HCT116 (cell line): Measurements from ENCODE around the gene MRPS5. TPM values are rescaled to one million over a fixed set of nuclear protein-coding genes. Genes with fewer than 3 reads are reported as not detected.

Source experiments
- ATAC-seq: fragments of 200-7000 bp; cut with Tn5 transposase; 2 replicates; pipeline ENCODE4 v1.9.1; 2020; ENCODE audit warnings: mild to moderate bottlenecking, moderate library complexity
- BruUV-seq: library from RNA; stranded (reverse); fragments of 400-500 nt; replicated peaks from 2 replicates; lab custom pipeline; 2021; lab: Mats Ljungman, UMichigan
- CTCF ChIA-PET: fragments of 300-600 bp; sonication (Branson Sonifier 250); formaldehyde crosslinking; loops from one replicate; lab custom pipeline; 2021; ENCODE audit warnings: antibody characterized with exemption; lab: Charles Lee
- POLR2A ChIA-PET: fragments of 300-600, 350-600 bp; sonication (Branson Sonifier 250); formaldehyde crosslinking; loops from one replicate; lab custom pipeline; 2021; ENCODE audit warnings: antibody characterized with exemption; lab: Charles Lee
- RAD21 ChIA-PET, 2 experiments: fragments of 300-600 bp; sonication (Branson Sonifier 250); formaldehyde crosslinking; loops; one replicate each; lab custom pipeline; 2023; ENCODE audit warnings: low total read pairs in 2 of 2; ENCODE audit not compliant: uncharacterized antibody in 2 of 2, unreplicated experiment in 2 of 2, low non-redundant PET in 1 of 2; lab: Charles Lee
- DNase-seq: peaks from one replicate; pipeline ENCODE4 v3.0.0-alpha.2; 2010; ENCODE audit warnings: low read depth, low spot score
- H2AFZ ChIP-seq: fragments of 200-600 bp; shearing (Covaris generic), sonication (generic); 2 replicates; pipeline ENCODE4 v1.6.1; 2017; ENCODE audit warnings: low read depth, mixed run types, mixed read lengths, antibody characterized with exemption, low read length; ENCODE audit not compliant: poor library complexity, severe bottlenecking
- H3K27ac ChIP-seq: 2 replicates; pipeline ENCODE4 v1.5.1; 2012; ENCODE audit warnings: low read depth, low read length
- H3K27me3 ChIP-seq: fragments of 200-600 bp; sonication (generic); 2 replicates; pipeline ENCODE4 v1.6.1; 2016; ENCODE audit warnings: mixed run types, low read length, mixed read lengths; ENCODE audit not compliant: insufficient read depth
- H3K36me3 ChIP-seq, 2 experiments: fragments of 200-500 bp in 1 of 2; fragments of 200-600 bp in 1 of 2; sonication (Bioruptor generic) in 1 of 2; sonication (generic) in 1 of 2; 2 replicates each; pipeline versions ENCODE4 v1.5.1 to v1.6.1; 2014 to 2016; ENCODE audit warnings: low read length in 2 of 2, inconsistent platforms in 1 of 2, mixed read lengths in 1 of 2, mixed run types in 1 of 2; ENCODE audit not compliant: insufficient read depth in 2 of 2, control insufficient read depth in 1 of 2
- H3K4me1 ChIP-seq, 2 experiments: fragments of 200-600 bp in 1 of 2; sonication (generic) in 1 of 2; 2 replicates each; pipeline versions ENCODE4 v1.5.1 to v1.6.1; 2012 to 2017; ENCODE audit warnings: low read length in 2 of 2, inconsistent platforms in 1 of 2, mild to moderate bottlenecking in 1 of 2, mixed read lengths in 1 of 2, mixed run types in 1 of 2, moderate library complexity in 1 of 2; ENCODE audit not compliant: insufficient read depth in 2 of 2, control insufficient read depth in 1 of 2
- H3K4me2 ChIP-seq: fragments of 200-600 bp; sonication (generic); 2 replicates; pipeline ENCODE4 v1.6.1; 2017; ENCODE audit warnings: mixed run types, low read length, mixed read lengths
- H3K4me3 ChIP-seq, 2 experiments: fragments of 200-600 bp in 1 of 2; sonication (generic) in 1 of 2; replicated peaks in 1 of 2; 2 replicates each; pipeline ENCODE4 v1.5.1; 2011 to 2016; ENCODE audit warnings: low read length in 2 of 2, control low read depth in 1 of 2, low read depth in 1 of 2, mild to moderate bottlenecking in 1 of 2, mixed read lengths in 1 of 2, mixed run types in 1 of 2
- H3K79me2 ChIP-seq: fragments of 200-600 bp; sonication (generic); 2 replicates; pipeline ENCODE4 v1.6.1; 2017; ENCODE audit warnings: mild to moderate bottlenecking, mixed run types, low read length, moderate library complexity, mixed read lengths; ENCODE audit not compliant: insufficient read depth
- H3K9ac ChIP-seq: fragments of 200-600 bp; sonication (generic); 2 replicates; pipeline ENCODE4 v1.6.1; 2016; ENCODE audit warnings: low read length, mixed read lengths
- H3K9me2 ChIP-seq: fragments of 200-600 bp; sonication (generic), shearing (Covaris generic); 2 replicates; pipeline ENCODE4 v1.6.1; 2017; ENCODE audit warnings: mixed run types, mild to moderate bottlenecking, moderate library complexity; ENCODE audit not compliant: insufficient read depth
- H3K9me3 ChIP-seq, 2 experiments: fragments of 200-500 bp in 1 of 2; fragments of 200-600 bp in 1 of 2; sonication (Bioruptor generic) in 1 of 2; sonication (generic) in 1 of 2; 2 replicates each; pipeline ENCODE4 v1.6.1; 2014 to 2017; ENCODE audit warnings: low read length in 2 of 2, mixed read lengths in 2 of 2, inconsistent platforms in 1 of 2, low read depth in 1 of 2, mild to moderate bottlenecking in 1 of 2, mixed run types in 1 of 2, moderate library complexity in 1 of 2; ENCODE audit not compliant: control insufficient read depth in 1 of 2, insufficient read depth in 1 of 2
- H4K20me1 ChIP-seq: fragments of 200-600 bp; sonication (generic), shearing (Covaris generic); 2 replicates; pipeline ENCODE4 v1.6.1; 2017; ENCODE audit warnings: mixed run types, mild to moderate bottlenecking, moderate library complexity; ENCODE audit not compliant: insufficient read depth
- CEBPB ChIP-seq: IDR thresholded peaks from 2 replicates; pipeline ENCODE4 v1.6.1; 2012; ENCODE audit warnings: low read depth
- EGR1 ChIP-seq: IDR thresholded peaks from 2 replicates; pipeline ENCODE4 v1.6.1; 2012; ENCODE audit warnings: low read depth
- ELF1 ChIP-seq: IDR thresholded peaks from 2 replicates; pipeline ENCODE4 v1.6.1; 2012; ENCODE audit warnings: low read depth, borderline replicate concordance
- EZH2 ChIP-seq: fragments of 200-600 bp; sonication (generic); IDR thresholded peaks from 2 replicates; pipeline ENCODE4 v1.6.1; 2017; ENCODE audit warnings: antibody characterized with exemption, mixed run types
- FOSL1 ChIP-seq: IDR thresholded peaks from 2 replicates; pipeline ENCODE4 v1.6.1; 2012; ENCODE audit warnings: low read depth
- MAX ChIP-seq: IDR thresholded peaks from 2 replicates; pipeline ENCODE4 v1.6.1; 2012
- POLR2A ChIP-seq: IDR thresholded peaks from 2 replicates; pipeline ENCODE4 v1.7.0; 2011; ENCODE audit warnings: borderline replicate concordance; ENCODE audit not compliant: insufficient read depth, insufficient read length; ENCODE audit errors: extremely low read depth
- POLR2AphosphoS5 ChIP-seq: IDR thresholded peaks from 2 replicates; pipeline ENCODE4 v1.6.1; 2011; ENCODE audit warnings: mild to moderate bottlenecking, low read depth, low read length, moderate library complexity
- RAD21 ChIP-seq: IDR thresholded peaks from 2 replicates; pipeline ENCODE4 v1.6.1; 2012; ENCODE audit warnings: low read depth, mild to moderate bottlenecking
- SIN3A ChIP-seq: IDR thresholded peaks from 2 replicates; pipeline ENCODE4 v1.6.1; 2012; ENCODE audit warnings: low read depth
- SP1 ChIP-seq: IDR thresholded peaks from 2 replicates; pipeline ENCODE4 v1.6.1; 2012; ENCODE audit warnings: low read depth
- SRF ChIP-seq: IDR thresholded peaks from 2 replicates; pipeline ENCODE4 v1.6.1; 2012; ENCODE audit warnings: low read depth
- YY1 ChIP-seq: IDR thresholded peaks from 2 replicates; pipeline ENCODE4 v1.6.1; 2011; ENCODE audit warnings: low read length, low read depth, moderate library complexity, mild to moderate bottlenecking; ENCODE audit not compliant: insufficient replicate concordance; ENCODE audit errors: extremely low read depth
- ZBTB33 ChIP-seq: IDR thresholded peaks from 2 replicates; pipeline ENCODE4 v1.6.1; 2011; ENCODE audit warnings: mild to moderate bottlenecking, low read length, moderate library complexity; ENCODE audit not compliant: insufficient replicate concordance; ENCODE audit errors: extremely low read depth
- ZFX ChIP-seq: fragments of 450-650 bp; IDR thresholded peaks from 2 replicates; pipeline ENCODE4 v1.6.1; 2017
- ZNF274 ChIP-seq: fragments of 200-500 bp; sonication (Bioruptor generic); IDR thresholded peaks from 2 replicates; pipeline ENCODE4 v1.6.1; 2014; ENCODE audit warnings: mild to moderate bottlenecking, low read depth, low read length, inconsistent platforms
- intact Hi-C: fragments of 100-400 bp; cut with micrococcal nuclease; formaldehyde crosslinking; loops from 2 replicates; pipeline ENCODE4 v1.10.0; 2022
- total RNA-seq: library from RNA; stranded (reverse); gene quantifications from one replicate; pipeline ENCODE4 v1.2.1, GENCODE V29; 2021; ENCODE audit not compliant: unreplicated experiment
- TF ChIP-seq, protein P1 (sequence below), 3 experiments: fragments of 200-600 bp in 1 of 3; sonication (generic) in 1 of 3; IDR thresholded peaks in 2 of 3; conservative IDR thresholded peaks in 1 of 3; 2 replicates each; pipeline ENCODE4 v1.5.1; 2012 to 2017; ENCODE audit warnings: low read depth in 2 of 3, low read length in 2 of 3, antibody characterized with exemption in 1 of 3, borderline replicate concordance in 1 of 3, control low read depth in 1 of 3, mild to moderate bottlenecking in 1 of 3, mixed read lengths in 1 of 3, mixed run types in 1 of 3, moderate library complexity in 1 of 3; ENCODE audit not compliant: insufficient read depth in 1 of 3

MRPS5 gene
- total RNA-seq, 1 experiment from 2014 or later = 70.6 TPM

DNA sequence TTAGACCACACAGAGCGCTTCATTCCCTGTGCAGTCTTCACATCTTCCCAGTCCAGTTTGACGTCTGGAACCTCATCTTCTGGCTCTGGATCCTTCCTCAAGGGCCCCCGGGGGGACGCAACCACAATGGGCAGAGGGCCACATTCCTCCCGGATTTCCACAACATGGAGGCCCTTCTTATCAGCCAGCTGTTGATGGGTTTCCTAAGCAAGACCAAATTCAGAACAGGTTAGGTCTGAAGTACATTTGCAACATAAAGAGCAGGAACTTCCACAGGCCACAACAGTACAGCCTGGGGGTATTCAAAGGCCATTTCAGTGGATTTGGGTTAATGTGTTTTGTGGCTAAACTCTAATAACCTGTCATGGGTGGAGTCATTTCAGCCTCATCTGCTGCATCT lies 34.2 kb downstream of the MRPS5 start:
- TF ChIP-seq SP1 (no peak), POLR2A (no peak), ELF1 (no peak), EGR1 (no peak), RAD21 (no peak), ZBTB33 (no peak), CEBPB (no peak), EZH2 (no peak), YY1 (no peak), MAX (no peak), ZFX (no peak), ZNF274 (no peak), POLR2AphosphoS5 (no peak), SIN3A (no peak), SRF (no peak), FOSL1 (no peak)
- TF ChIP-seq, protein P1, sequence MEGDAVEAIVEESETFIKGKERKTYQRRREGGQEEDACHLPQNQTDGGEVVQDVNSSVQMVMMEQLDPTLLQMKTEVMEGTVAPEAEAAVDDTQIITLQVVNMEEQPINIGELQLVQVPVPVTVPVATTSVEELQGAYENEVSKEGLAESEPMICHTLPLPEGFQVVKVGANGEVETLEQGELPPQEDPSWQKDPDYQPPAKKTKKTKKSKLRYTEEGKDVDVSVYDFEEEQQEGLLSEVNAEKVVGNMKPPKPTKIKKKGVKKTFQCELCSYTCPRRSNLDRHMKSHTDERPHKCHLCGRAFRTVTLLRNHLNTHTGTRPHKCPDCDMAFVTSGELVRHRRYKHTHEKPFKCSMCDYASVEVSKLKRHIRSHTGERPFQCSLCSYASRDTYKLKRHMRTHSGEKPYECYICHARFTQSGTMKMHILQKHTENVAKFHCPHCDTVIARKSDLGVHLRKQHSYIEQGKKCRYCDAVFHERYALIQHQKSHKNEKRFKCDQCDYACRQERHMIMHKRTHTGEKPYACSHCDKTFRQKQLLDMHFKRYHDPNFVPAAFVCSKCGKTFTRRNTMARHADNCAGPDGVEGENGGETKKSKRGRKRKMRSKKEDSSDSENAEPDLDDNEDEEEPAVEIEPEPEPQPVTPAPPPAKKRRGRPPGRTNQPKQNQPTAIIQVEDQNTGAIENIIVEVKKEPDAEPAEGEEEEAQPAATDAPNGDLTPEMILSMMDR (IDR thresholded peaks at IDR 0.05 in 2 of 3, conservative IDR thresholded peaks at IDR 0.05 in 1 of 3; ENCODE audit: borderline replicate concordance in 1 of 3, insufficient read depth in 1 of 3, low read depth in 2 of 3, low read length in 2 of 3) = no peak
- intact Hi-C loops = no loop called here
- no peaks in the 10 kb centered on the region for H3K27me3 ChIP-seq
- H4K20me1 ChIP-seq = no peaks in the 10 kb centered on the region
- no peaks in the 10 kb centered on the region for H3K9me2 ChIP-seq
- ChIA-PET CTCF (interaction anchor here (1.3 kb wide), 1 partner anchor 11 kb away, joined by 5 read pairs; no protein-coding TSS in a partner anchor), RAD21 (no interaction called here), POLR2A (no interaction called here)
- H3K4me3 ChIP-seq = no peak overlapping the region
- H3K79me2 ChIP-seq = peaks cover 14% of the 10 kb centered on the region; the same call in 1 of the 2 replicates
- H3K27ac ChIP-seq = no peak overlapping the region
- no peaks in the 10 kb centered on the region for H3K9me3 ChIP-seq
- no peak overlapping the region for H3K4me2 ChIP-seq
- H3K36me3 ChIP-seq = peaks cover 23% of the 10 kb centered on the region in 2 experiments
- no peak overlapping the region for H2AFZ ChIP-seq
- ATAC-seq = no peak
- no peak overlapping the region for H3K9ac ChIP-seq
- no peak for DNase-seq
- no TSS peak for BruUV-seq
- no peaks in the 10 kb centered on the region for H3K4me1 ChIP-seq
